Activated CD8-positive, alpha-beta memory T cell treated with anti-CD3 and anti-CD28 coated beads for 4 hours (primary cell): ENCODE results near the gene TNNC1.

ENCODE experiments used
- DNase-seq, 2 donors: peaks; one replicate each; pipeline ENCODE4 v3.0.0-alpha.2; 2020; ENCODE audit warnings: low read depth in 2 of 2

Gene TNNC1

DNA sequence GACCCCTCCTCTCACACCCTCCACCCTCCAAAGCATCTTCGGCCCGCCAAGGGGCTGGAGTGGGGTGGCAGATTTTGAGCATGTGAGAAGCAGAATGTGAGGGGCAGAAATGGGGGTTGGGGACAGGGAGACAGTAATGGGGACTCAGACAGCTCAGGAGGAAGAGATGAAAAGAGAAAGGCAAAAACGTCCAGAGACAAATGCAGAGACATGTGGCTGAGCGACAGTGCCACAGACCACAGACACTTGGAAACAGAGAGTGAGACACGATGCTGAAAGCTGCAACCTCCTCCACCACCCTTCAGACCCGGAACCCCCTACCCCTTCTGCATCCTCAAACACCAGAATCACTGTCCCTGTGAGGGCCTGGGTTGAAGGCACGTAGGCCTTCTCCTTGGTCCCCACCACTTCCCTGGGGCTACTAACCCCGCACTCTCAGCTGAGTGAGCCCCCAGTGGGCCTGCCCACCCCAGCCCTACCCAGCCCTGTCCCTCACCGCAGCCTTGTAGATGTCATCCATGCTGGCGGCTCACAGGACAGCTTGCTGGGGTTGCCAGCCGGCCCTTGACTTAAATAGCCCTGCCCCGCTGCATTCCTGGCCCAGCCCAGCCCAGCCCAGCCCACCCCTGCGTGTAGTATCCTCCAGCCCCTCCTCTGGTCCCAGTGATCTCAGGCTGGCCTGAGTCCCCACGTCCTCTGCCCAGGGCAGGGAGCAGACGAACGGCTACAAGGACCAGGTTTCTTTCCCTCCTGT lies at the start of gene TNNC1:
TNNC1 (minus strand) TSS at position 546 of the 754 bp plus-strand sequence; CDS start at position 520, 26 bp downstream.
- DNase-seq, result no peak

DNA sequence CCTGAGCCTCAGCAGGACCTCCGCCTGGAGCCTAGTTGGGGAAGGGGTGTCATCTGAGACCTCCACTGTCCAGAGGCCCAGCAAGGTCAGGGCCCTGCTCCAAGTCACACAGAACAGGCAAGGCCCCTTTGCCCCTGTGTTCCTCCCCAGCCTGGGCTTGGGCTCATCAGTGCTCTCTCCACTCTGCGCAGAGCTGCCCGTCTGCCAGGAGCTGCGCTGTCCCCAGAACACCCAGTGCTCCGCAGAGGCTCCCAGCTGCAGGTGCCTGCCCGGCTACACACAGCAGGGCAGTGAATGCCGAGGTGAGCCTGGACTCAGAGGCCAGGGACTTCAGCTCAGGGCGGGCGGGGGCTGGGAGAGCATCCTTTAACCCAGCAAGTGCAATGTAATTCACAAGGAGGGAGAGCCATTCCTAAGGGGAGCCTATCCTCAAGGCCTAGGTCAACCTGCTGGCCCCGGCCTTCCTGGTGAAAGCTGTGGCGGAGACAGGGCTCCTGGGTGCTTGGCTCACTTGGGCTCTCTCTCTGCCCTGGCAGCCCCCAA lies 49.0 kb upstream of the TNNC1 start:
- no peak for DNase-seq

DNA sequence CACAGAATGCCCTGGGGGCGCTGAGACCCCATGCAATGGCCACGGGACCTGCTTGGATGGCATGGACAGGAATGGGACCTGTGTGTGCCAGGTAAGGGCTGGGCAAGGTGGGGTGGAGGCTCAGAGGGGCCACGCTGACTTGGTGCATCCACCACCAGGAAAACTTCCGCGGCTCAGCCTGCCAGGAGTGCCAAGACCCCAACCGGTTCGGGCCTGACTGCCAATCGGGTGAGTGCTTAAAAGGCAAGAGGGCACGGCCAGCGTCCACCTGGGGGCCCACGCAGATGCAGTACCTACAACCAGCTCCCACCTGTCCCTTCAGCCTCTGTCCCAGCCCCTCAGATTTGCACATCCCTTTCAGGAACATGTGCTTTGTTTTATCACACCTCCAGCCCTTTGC lies 48.2 kb upstream of the TNNC1 start:
- no peak for DNase-seq

DNA sequence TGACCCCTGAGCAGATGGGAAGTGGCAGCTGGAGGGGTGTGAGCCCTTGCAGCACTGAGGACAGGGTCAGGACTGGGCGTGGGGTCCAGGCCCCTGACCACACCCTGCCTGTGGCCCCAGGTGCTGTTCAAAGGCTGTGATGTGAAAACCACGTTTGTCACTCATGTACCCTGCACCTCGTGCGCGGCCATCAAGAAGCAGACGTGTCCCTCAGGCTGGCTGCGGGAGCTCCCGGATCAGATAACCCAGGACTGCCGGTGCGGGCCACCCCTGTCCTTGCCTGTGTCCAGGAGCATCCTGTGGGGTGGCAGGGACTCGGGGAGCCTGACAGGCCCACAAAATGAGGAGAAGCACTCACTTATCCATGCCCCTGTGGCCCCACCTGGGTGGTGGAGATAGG lies 47.2 kb upstream of the TNNC1 start:
- no peak for DNase-seq

DNA sequence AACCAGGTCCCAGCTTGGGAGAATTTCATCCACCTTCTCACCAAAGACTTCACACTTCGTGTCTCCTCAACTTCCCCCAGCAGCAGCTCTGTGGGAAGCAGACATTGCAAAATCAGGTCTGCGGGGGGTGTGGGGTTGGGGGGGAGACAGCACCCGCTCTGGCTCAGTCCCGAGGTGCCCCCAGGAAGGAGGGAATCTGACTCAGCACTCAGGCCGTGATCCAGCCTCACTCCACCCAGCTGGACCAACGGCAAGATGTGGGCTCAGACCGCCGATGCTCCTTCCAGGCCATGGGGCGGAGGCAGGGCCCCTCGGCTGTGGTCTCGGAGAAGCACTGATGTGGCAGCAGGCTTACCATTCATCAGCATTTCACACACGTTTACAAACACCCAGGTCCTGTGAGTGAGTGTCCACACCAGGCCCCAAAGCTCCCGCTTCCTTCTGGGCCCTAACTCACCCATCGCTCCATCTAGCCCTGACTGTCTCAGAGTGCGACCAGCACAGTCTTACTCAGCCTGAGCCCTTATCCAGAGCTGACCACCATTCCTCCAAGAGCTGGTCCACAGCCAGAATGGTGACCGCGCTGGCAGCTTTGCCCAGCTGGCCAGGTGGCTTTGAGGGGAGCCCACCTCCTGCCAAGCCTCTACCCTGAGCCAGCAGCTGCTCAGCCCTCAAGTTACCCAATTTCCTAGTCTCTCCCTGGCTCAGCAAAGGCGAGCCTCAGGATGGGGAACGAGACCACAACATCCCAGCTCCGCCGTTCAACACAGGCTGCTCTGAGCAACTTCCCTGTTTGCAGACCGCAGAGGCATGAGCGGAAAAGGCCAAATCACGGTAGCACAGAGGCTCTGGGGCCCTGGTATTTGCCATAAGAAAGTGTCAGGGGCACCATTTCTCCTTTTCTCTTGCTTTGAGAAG lies 44.6 kb upstream of the TNNC1 start:
- no peak for DNase-seq

DNA sequence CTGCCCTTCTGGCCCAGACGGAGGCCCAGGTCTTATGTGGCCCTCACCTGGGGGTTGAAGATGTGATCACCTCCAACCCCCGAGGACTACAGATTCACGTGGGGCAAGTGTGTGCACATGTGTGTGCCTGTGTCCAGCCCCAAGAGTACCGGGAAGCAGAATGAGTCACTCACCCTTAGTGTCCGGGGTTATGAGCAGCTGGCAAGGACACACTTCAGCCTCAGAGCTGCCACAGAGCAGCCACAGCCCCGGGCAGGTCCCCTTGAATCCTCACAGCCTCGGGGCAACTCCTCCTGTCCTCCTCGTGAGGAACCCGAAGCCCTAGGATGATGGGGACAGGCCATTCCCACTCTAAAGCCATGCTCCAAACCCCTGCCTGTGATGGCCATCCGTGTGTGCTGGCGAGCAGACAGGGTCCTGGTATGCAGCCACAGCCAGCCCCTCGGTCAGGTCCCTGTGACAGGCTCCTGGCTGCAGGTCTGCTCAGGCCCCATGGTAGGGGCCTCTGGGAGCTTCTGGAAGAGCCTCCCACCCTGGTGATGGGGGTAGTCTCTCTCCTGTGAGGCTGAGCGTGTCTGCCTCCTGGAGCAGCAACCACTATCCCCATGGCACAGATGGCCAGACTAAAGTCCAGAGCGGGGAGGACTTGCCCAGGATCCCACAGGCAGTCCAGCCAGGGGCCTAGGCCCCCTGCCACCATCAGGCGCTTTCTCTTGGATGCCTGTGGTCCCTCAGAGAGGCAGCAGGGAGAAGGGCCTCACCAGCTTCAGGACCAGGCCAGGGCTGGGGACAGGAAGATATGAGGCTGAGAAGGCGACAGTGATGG lies 42.1 kb upstream of the TNNC1 start:
- no peak for DNase-seq

DNA sequence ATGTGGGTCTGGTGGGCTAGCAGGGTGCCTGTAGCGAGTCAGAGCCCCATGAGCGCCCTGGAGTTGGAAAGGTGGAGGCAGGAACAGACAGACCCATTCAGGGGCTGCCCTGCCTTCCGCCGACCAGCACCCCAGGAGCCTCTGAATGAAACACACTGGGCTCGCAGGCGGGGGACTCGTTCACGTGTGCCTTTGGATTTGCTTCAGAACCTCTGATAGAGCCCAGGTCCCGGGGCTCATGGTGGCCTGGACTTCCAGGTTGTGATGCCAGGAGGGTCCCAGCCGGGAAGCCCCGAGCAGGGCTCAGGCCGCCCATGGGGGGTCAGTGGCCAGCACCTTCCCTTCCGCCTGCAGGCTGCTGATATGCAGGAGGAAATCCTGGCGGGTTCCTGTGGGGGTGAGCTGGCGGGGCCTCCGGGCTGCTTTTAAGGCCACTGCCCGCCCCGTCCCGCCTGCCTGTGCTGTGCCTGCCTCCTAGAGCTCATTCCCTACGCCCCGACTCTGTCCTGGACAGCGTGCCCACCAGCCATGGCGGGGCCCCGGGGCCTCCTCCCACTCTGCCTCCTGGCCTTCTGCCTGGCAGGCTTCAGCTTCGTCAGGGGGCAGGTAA lies 41.1 kb upstream of the TNNC1 start, which contains the start of gene STAB1:
STAB1 (plus strand) TSS at position 453 of the 610 bp plus-strand sequence; CDS start at position 529, 76 bp downstream.
- no peak for DNase-seq

DNA sequence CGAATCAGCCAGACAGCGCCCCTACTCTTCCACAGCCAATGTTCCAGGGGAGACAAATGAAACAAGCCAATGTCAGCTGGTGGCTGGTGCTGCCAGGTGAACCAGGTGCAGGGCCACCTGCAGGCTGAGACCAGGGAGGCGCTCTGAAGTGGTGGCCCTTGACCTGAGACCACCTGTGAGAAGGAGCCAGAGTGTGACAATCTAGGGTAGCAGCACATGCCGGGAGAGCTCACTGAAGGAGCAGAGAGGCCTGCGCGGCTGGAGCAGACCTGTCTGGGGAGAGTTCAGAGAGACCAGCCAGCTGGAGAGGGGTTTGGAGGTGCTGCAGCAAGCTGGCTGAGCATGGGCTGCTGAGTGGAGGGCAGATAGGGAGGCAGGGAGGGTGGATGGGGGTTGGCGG lies 40.6 kb upstream of the TNNC1 start:
- no peak for DNase-seq

DNA sequence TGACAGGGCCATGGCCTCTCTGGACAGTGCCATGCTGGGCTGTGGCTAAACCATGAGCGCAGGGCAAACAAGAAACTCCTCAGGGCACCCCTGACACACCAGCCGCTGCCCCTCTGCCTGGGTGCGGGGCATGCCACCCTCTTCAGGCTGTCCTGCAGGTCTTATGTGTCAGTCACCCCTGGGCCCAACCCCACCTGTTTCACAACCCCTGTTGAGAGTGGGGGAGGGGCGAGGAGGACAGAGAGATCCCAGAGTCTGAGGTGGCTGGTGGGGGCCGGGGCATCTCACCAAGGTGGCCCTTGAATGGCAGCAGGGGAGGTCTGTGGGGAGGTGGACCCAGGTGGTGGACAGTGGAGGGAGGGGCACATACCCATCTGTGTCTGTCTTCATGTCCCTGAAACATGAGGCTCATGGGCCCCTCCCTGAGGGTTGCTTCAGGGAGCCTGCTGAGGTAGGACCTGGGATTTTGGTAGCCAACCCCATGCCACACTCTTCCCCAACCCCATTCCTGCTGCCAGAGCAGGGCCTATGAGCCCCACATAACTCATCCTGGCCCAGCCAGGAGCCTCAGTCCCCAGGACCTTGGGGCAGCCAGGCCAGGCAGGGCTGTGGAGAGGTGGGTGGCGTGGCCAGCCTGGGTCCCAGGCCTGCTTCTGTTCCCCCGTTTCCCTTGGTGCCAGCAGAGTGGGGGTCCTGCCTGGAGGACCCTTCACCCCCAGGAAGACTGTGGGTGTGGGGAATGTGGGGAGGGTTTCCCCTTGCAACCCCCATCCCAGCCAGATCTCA lies 39.6 kb upstream of the TNNC1 start:
- DNase-seq, result no peak

DNA sequence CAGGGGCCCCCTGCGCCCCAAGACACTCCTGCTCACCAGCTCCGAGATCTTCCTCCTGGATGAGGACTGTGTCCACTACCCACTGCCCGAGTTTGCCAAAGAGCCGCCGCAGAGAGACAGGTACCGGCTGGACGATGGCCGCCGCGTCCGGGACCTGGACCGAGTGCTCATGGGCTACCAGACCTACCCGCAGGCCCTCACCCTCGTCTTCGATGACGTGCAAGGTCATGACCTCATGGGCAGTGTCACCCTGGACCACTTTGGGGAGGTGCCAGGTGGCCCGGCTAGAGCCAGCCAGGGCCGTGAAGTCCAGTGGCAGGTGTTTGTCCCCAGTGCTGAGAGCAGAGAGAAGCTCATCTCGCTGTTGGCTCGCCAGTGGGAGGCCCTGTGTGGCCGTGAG lies 38.2 kb upstream of the TNNC1 start:
- DNase-seq, result no peak

DNA sequence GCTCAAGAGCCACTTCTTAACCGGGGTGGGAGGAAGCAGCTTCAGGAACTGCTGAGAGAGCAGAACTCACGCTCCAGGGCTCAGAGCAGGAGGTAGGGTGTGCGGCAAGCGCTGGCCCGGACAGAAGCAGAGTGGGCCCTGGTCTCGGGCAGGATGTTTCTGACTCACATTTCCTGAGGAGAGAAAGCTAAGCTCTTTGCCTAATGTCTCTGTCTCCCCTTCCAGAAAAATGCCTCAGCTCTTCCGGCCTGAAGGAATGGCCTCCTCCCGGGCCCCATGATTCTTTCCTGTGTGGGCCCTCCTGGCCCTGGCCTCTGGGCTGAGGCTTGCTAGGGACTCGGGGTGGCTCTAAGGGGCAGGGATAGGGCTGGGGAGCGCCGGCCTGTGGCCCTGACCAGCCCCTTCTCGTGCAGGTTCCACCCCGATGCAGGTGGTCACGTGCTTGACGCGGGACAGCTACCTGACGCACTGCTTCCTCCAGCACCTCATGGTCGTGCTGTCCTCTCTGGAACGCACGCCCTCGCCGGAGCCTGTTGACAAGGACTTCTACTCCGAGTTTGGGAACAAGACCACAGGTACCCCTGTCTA lies 37.2 kb upstream of the TNNC1 start:
- no peak for DNase-seq

DNA sequence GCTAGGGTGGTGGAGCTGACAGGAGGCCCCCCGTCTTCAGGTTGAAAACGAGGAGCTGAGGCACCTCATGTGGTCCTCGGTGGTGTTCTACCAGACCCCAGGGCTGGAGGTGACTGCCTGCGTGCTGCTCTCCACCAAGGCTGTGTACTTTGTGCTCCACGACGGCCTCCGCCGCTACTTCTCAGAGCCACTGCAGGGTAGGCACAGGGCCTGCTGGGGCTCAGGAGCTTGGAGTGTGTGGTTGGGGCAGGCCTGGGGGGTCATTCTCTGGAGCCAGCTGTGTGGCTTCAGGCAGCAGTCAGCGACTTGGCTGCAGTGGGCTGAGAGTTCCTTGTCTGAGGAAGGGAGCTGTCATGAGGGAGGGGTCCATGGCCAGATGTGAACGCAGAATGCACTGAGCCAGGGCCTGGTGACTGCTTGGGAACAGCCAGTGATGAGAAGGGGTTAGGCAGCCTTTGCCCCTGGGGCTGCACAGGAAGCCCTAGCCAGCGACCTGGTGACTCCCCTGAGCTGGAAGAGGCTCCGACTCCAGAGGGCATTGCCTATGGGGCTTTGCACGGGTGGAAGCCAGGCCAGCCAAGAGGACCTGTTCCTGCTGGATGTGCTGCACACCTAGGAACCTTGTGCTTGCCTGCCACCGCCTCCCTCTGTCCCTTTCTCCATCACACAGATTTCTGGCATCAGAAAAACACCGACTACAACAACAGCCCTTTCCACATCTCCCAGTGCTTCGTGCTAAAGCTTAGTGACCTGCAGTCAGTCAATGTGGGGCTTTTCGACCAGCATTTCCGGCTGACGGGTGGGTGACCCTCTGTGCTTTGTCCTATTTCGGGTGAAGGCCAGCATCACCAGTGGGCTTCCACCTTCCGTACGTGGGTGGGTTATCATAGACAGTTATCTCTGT lies 36.4 kb upstream of the TNNC1 start:
- no peak for DNase-seq

DNA sequence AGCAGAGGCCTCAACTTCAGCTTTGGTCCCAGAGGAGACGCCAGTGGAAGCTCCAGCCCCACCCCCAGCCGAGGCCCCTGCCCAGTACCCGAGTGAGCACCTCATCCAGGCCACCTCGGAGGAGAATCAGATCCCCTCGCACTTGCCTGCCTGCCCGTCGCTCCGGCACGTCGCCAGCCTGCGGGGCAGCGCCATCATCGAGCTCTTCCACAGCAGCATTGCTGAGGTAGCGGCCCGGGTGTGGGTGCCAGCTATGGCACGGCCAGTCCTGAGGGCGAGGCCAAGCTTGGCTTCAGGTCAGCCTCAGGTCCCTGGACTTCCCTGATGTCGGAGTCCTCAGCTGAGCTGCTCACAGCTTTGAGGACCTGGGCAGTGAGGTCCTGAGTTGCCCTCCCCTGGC lies 35.6 kb upstream of the TNNC1 start:
- DNase-seq, result no peak

DNA sequence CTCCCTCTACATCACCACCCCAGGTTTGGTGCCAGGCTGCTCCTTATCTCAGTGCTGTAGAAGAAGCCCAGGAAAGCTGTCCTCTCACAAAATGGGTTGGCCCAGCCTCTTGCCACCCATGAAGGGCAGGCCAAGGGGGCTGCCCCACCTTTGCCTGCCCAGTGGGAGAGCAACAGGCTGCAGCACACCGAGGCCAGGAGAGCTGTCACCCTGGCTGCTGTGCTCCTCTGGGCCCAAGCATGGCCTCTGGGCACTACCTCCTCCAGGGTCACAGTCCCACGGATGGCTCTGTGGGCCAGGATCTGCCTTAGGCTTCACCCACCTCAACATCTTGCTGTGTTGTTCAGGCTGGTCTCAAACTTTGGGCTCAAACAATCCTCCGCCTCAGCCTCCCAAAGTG lies 34.9 kb upstream of the TNNC1 start:
- DNase-seq, result no peak

DNA sequence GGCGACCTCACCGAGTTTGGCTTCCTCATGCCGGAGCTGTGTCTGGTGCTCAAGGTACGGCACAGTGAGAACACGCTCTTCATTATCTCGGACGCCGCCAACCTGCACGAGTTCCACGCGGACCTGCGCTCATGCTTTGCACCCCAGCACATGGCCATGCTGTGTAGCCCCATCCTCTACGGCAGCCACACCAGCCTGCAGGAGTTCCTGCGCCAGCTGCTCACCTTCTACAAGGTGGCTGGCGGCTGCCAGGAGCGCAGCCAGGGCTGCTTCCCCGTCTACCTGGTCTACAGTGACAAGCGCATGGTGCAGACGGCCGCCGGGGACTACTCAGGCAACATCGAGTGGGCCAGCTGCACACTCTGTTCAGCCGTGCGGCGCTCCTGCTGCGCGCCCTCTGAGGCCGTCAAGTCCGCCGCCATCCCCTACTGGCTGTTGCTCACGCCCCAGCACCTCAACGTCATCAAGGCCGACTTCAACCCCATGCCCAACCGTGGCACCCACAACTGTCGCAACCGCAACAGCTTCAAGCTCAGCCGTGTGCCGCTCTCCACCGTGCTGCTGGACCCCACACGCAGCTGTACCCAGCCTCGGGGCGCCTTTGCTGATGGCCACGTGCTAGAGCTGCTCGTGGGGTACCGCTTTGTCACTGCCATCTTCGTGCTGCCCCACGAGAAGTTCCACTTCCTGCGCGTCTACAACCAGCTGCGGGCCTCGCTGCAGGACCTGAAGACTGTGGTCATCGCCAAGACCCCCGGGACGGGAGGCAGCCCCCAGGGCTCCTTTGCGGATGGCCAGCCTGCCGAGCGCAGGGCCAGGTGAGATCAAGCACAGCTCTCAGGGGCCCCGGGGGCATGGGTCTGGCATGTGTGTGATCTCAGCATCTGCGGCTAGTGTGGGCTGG lies 34.2 kb upstream of the TNNC1 start:
- DNase-seq, result no peak

DNA sequence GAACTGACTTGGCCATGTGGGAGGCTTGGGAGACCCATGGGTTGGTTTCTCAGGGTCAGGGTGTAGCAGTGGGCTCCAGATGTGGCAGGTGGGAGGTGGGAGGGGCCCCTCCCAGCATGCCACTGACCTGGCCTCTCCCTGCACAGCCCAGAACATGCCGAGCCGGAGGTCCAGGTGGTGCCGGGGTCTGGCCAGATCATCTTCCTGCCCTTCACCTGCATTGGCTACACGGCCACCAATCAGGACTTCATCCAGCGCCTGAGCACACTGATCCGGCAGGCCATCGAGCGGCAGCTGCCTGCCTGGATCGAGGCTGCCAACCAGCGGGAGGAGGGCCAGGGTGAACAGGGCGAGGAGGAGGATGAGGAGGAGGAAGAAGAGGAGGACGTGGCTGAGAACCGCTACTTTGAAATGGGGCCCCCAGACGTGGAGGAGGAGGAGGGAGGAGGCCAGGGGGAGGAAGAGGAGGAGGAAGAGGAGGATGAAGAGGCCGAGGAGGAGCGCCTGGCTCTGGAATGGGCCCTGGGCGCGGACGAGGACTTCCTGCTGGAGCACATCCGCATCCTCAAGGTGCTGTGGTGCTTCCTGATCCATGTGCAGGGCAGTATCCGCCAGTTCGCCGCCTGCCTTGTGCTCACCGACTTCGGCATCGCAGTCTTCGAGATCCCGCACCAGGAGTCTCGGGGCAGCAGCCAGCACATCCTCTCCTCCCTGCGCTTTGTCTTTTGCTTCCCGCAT lies 33.4 kb upstream of the TNNC1 start:
- DNase-seq, result no peak
